Measurements from ENCODE around the gene MRGPRX3. TPM values are rescaled to one million over a fixed set of nuclear protein-coding genes. Genes with fewer than 3 reads are reported as not detected.

MRGPRX3 gene
- total RNA-seq, 1 donor from 2014 or later: not detected

DNA sequence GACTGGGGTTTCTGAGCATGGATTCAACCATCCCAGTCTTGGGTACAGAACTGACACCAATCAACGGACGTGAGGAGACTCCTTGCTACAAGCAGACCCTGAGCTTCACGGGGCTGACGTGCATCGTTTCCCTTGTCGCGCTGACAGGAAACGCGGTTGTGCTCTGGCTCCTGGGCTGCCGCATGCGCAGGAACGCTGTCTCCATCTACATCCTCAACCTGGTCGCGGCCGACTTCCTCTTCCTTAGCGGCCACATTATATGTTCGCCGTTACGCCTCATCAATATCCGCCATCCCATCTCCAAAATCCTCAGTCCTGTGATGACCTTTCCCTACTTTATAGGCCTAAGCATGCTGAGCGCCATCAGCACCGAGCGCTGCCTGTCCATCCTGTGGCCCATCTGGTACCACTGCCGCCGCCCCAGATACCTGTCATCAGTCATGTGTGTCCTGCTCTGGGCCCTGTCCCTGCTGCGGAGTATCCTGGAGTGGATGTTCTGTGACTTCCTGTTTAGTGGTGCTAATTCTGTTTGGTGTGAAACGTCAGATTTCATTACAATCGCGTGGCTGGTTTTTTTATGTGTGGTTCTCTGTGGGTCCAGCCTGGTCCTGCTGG, 4.9 kb downstream of the MRGPRX3 start:
- Mint-ChIP-seq H3K27ac (ENCODE audit: unreplicated experiment) (no peak overlapping the region), H3K4me1 (ENCODE audit: unreplicated experiment) (no peaks in the 10 kb centered on the region)

DNA sequence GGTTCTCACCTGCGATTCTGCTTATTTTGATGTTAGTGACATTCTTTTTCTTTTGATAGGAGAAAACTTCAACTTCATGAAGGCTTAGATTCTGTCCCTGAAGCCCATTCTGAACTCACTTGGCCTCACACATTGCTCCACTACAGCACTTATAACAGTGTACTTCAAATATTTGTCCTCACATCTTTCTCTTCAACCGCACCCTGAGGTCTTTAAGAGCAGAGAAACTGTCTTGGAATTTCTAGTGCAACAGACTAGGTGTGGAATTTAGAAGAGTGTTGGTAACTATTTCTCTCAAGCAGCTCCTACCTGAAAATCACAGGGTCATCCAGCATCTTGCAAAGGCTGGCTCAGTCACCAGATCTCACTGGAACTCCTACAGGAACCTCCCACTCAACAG, 7.8 kb downstream of the MRGPRX3 start:
- no peak for TF ChIP-seq CTCF (IDR thresholded peaks at IDR 0.05)
- no peaks in the 10 kb centered on the region for H3K4me1 Mint-ChIP-seq (ENCODE audit: unreplicated experiment)
- H3K36me3 Mint-ChIP-seq (ENCODE audit: unreplicated experiment): no peaks in the 10 kb centered on the region
- H3K9me3 Mint-ChIP-seq (ENCODE audit: unreplicated experiment): no peaks in the 10 kb centered on the region
- no peak overlapping the region for H3K4me3 Mint-ChIP-seq (ENCODE audit: unreplicated experiment)
- DNase-seq (ENCODE audit: extremely low spot score, unreplicated experiment): no peak
- H3K27ac Mint-ChIP-seq (ENCODE audit: unreplicated experiment): no peak overlapping the region
- H3K27me3 Mint-ChIP-seq (ENCODE audit: unreplicated experiment): peaks cover 27% of the 10 kb centered on the region

More for the DNA sequence above, 4.9 kb downstream of the MRGPRX3 start:
- Mint-ChIP-seq H3K36me3 (ENCODE audit: unreplicated experiment) (no peaks in the 10 kb centered on the region), H3K4me3 (ENCODE audit: unreplicated experiment) (no peak overlapping the region), H3K27me3 (ENCODE audit: unreplicated experiment) (peaks cover 36% of the 10 kb centered on the region), H3K9me3 (ENCODE audit: unreplicated experiment) (no peaks in the 10 kb centered on the region)
- DNase-seq (ENCODE audit: extremely low spot score, unreplicated experiment): no peak
- no peak for TF ChIP-seq CTCF (IDR thresholded peaks at IDR 0.05)

- Mint-ChIP-seq H3K4me1 (ENCODE audit: unreplicated experiment) (no peaks in the 10 kb centered on the region), H3K27ac (ENCODE audit: unreplicated experiment) (no peak overlapping the region), H3K36me3 (ENCODE audit: unreplicated experiment) (no peaks in the 10 kb centered on the region), H3K4me3 (ENCODE audit: unreplicated experiment) (no peak overlapping the region), H3K9me3 (ENCODE audit: unreplicated experiment) (no peaks in the 10 kb centered on the region), H3K27me3 (ENCODE audit: unreplicated experiment) (peaks cover 19% of the 10 kb centered on the region)
- no peak for DNase-seq (ENCODE audit: extremely low spot score, unreplicated experiment)
- no peak for TF ChIP-seq CTCF (IDR thresholded peaks at IDR 0.05)
Measured at GRCh38 chr11:18144243-18144642, 11.9 kb downstream of the MRGPRX3 start.

DNA sequence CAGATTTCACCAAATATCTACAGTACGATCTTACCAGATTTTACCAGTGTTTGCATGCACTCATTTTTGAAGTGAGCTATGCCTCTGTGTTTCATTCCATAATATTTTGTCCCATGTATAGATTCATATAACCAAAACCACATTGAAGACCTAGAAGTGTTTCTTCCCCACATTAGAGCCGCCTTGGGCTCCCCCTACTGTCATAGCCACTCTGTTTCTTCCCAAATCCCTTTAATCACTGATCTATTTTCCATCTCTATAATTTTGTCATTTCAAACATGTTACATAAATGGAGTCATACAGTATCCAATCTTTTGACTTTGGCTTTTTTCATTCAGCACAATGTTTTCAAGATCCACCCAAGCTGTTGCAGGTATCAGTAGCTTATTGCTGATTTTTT, 12.7 kb downstream of the MRGPRX3 start:
- Mint-ChIP-seq H3K4me1 (ENCODE audit: unreplicated experiment) (no peaks in the 10 kb centered on the region), H3K9me3 (ENCODE audit: unreplicated experiment) (no peaks in the 10 kb centered on the region), H3K36me3 (ENCODE audit: unreplicated experiment) (no peaks in the 10 kb centered on the region), H3K4me3 (ENCODE audit: unreplicated experiment) (no peak overlapping the region), H3K27me3 (ENCODE audit: unreplicated experiment) (peaks cover 22% of the 10 kb centered on the region), H3K27ac (ENCODE audit: unreplicated experiment) (no peak overlapping the region)
- DNase-seq (ENCODE audit: extremely low spot score, unreplicated experiment): no peak
- peak; percentile 42 for TF ChIP-seq CTCF (IDR thresholded peaks at IDR 0.05)

DNA sequence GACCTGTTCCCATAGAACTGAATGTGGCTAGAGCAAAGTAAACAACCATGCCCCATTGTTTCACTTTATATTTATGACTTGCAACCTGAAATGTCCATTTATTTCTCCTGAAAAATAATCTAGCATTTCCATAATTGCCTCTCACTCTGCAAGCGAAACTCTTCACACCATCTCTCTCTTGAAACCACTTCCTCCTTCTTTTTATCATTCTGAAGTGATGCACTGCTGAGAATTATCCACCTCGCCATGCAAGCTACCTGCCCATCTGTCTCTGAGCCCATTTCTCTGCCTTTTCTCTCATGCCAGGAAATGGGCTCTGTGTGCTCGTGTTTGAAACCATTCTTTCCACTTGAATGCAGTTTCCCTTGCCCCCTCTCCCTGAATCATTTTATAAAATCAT, 13.5 kb downstream of the MRGPRX3 start:
- peaks cover 25% of the 10 kb centered on the region for H3K27me3 Mint-ChIP-seq (ENCODE audit: unreplicated experiment)
- H3K36me3 Mint-ChIP-seq (ENCODE audit: unreplicated experiment): no peaks in the 10 kb centered on the region
- H3K27ac Mint-ChIP-seq (ENCODE audit: unreplicated experiment): no peak overlapping the region
- no peaks in the 10 kb centered on the region for H3K4me1 Mint-ChIP-seq (ENCODE audit: unreplicated experiment)
- no peaks in the 10 kb centered on the region for H3K9me3 Mint-ChIP-seq (ENCODE audit: unreplicated experiment)
- DNase-seq (ENCODE audit: extremely low spot score, unreplicated experiment): no peak
- TF ChIP-seq CTCF (IDR thresholded peaks at IDR 0.05): no peak
- no peak overlapping the region for H3K4me3 Mint-ChIP-seq (ENCODE audit: unreplicated experiment)
